CD8-positive, alpha-beta memory T cell (primary cell): ENCODE measurements around the gene LMLN. TPM values are rescaled to one million over a fixed set of nuclear protein-coding genes. Genes with fewer than 3 reads are reported as not detected.

ENCODE experiments used
- CTCF ChIA-PET: fragments of 350-600 bp; sonication (Branson Sonifier 250); formaldehyde crosslinking; loops from one replicate; lab custom pipeline; 2021; ENCODE audit warnings: antibody characterized with exemption; lab: Charles Lee
- POLR2A ChIA-PET: fragments of 350-600 bp; sonication (Branson Sonifier 250); formaldehyde crosslinking; loops from one replicate; lab custom pipeline; 2021; ENCODE audit warnings: antibody characterized with exemption; lab: Charles Lee
- DNase-seq, 5 donors: peaks; one replicate each; pipeline versions ENCODE4 v3.0.0 to v3.0.0-alpha.2; 2020 to 2022; ENCODE audit warnings: mixed read lengths in 1 of 5
- H3K27ac ChIP-seq: one replicate; pipeline ENCODE4 v1.7.0; 2013; ENCODE audit warnings: low read depth, mild to moderate bottlenecking, low read length, moderate library complexity
- H3K27me3 ChIP-seq: 2 replicates; pipeline ENCODE4 v1.7.0; 2013; ENCODE audit warnings: low read length, mild to moderate bottlenecking; ENCODE audit not compliant: insufficient read depth, poor library complexity, severe bottlenecking
- H3K36me3 ChIP-seq: 2 replicates; pipeline ENCODE4 v1.7.0; 2013; ENCODE audit warnings: mild to moderate bottlenecking, low read length, moderate library complexity; ENCODE audit not compliant: insufficient read depth
- H3K4me1 ChIP-seq: 2 replicates; pipeline ENCODE4 v1.7.0; 2013; ENCODE audit warnings: mild to moderate bottlenecking, low read length, moderate library complexity; ENCODE audit not compliant: insufficient read depth
- H3K4me3 ChIP-seq: 2 replicates; pipeline ENCODE4 v1.7.0; 2013; ENCODE audit warnings: mild to moderate bottlenecking, low read length
- H3K9me3 ChIP-seq: 2 replicates; pipeline ENCODE4 v1.7.0; 2013; ENCODE audit warnings: mild to moderate bottlenecking, low read length
- H3K27ac Mint-ChIP-seq, 8 donors: one replicate each; pipeline ENCODE4 v1.8.0; 2020 to 2021; ENCODE audit warnings: mixed read lengths in 8 of 8, mild to moderate bottlenecking in 6 of 8, inconsistent platforms in 3 of 8, moderate library complexity in 3 of 8
- H3K27me3 Mint-ChIP-seq, 2 donors: one replicate each; pipeline ENCODE4 v1.8.0; 2020 to 2021; ENCODE audit warnings: mixed read lengths in 2 of 2, mild to moderate bottlenecking in 1 of 2, moderate library complexity in 1 of 2
- H3K36me3 Mint-ChIP-seq, 3 donors: one replicate each; pipeline ENCODE4 v1.8.0; 2020 to 2021; ENCODE audit warnings: mixed read lengths in 3 of 3, inconsistent platforms in 1 of 3, mild to moderate bottlenecking in 1 of 3
- H3K4me1 Mint-ChIP-seq, 3 donors: one replicate each; pipeline ENCODE4 v1.8.0; 2020 to 2021; ENCODE audit warnings: mixed read lengths in 3 of 3, inconsistent platforms in 1 of 3, mild to moderate bottlenecking in 1 of 3
- H3K4me3 Mint-ChIP-seq, 7 donors: one replicate each; pipeline ENCODE4 v1.8.0; 2020 to 2021; ENCODE audit warnings: mixed read lengths in 7 of 7, mild to moderate bottlenecking in 6 of 7, moderate library complexity in 4 of 7, inconsistent platforms in 2 of 7
- H3K9me3 Mint-ChIP-seq, 5 donors: one replicate each; pipeline ENCODE4 v1.8.0; 2020 to 2022; ENCODE audit warnings: mixed read lengths in 5 of 5, mild to moderate bottlenecking in 3 of 5, moderate library complexity in 2 of 5, inconsistent platforms in 1 of 5
- polyA plus RNA-seq: library from polyadenylated mRNA; unstranded; fragments of 300-500 nt; fragmentation: Illumina TruSeq; gene quantifications from one replicate; pipeline ENCODE4 v1.2.3, GENCODE V29; 2021
- total RNA-seq, 2 experiments: library from RNA; stranded (reverse); gene quantifications; one replicate each; pipeline ENCODE4 v1.2.3, GENCODE V29; 2021

The LMLN gene
- total and polyA plus RNA-seq, 3 experiments from 2014 or later = 2.4 to 7.4 (median 7.3) TPM

GRCh38 chr3:198019115-198019514 lies 59.1 kb downstream of the LMLN start:
- Mint-ChIP-seq H3K9me3 (no peaks in the 10 kb centered on the region), H3K4me3 (no peak overlapping the region), H3K27me3 (peaks cover 0 to 1% of the 10 kb centered on the region in 2 donors), H3K4me1 (no peaks in the 10 kb centered on the region), H3K27ac (no peak overlapping the region), H3K36me3 (peaks cover 2 to 18% (median 8%) of the 10 kb centered on the region in 3 donors)
- no peak for DNase-seq
- CTCF ChIA-PET = no interaction called here
- Histone ChIP-seq H3K4me3 (no peak overlapping the region), H3K9me3 (no peaks in the 10 kb centered on the region), H3K36me3 (no peaks in the 10 kb centered on the region), H3K4me1 (no peaks in the 10 kb centered on the region), H3K27ac (no peak overlapping the region), H3K27me3 (no peaks in the 10 kb centered on the region)
- POLR2A ChIA-PET = no interaction called here

- Histone ChIP-seq H3K4me3 (no peak overlapping the region), H3K27ac (no peak overlapping the region), H3K4me1 (no peaks in the 10 kb centered on the region), H3K36me3 (no peaks in the 10 kb centered on the region), H3K9me3 (no peaks in the 10 kb centered on the region), H3K27me3 (no peaks in the 10 kb centered on the region)
- peaks cover 2 to 23% (median 8%) of the 10 kb centered on the region in 3 donors for H3K36me3 Mint-ChIP-seq
- no peaks in the 10 kb centered on the region for H3K9me3 Mint-ChIP-seq
- H3K4me1 Mint-ChIP-seq = no peaks in the 10 kb centered on the region
- ChIA-PET CTCF (no interaction called here), POLR2A (no interaction called here)
- H3K27me3 Mint-ChIP-seq = peaks cover 0 to 3% of the 10 kb centered on the region in 2 donors
- no peak for DNase-seq
- no peak overlapping the region for H3K4me3 Mint-ChIP-seq
- H3K27ac Mint-ChIP-seq = no peak overlapping the region
Observed at GRCh38 chr3:198021320-198021719, 61.3 kb downstream of the LMLN start.

DNA sequence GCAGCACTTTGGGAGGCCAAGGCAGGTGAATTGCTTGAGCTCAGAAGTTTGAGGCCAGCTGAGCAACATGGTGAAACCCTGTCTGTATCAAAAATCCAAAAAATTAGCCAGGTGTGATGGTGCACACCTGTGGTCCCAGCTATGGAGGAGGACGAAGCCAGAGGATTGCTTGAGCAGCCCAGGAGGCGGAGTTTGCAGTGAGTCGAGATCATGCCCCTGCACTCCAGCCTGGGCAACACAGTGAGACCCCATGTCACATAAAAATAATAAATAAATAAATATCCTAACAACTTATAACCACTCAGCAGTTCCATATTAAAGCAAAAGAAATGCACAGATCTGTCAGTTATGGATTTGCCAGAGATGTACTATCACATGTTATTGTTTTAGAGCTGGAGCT lies 62.6 kb downstream of the LMLN start:
- H3K4me1 Mint-ChIP-seq = no peaks in the 10 kb centered on the region
- H3K9me3 Mint-ChIP-seq = no peaks in the 10 kb centered on the region
- ChIA-PET POLR2A (no interaction called here), CTCF (no interaction called here)
- H3K27ac Mint-ChIP-seq = no peak overlapping the region
- H3K27ac ChIP-seq = no peak overlapping the region
- H3K4me3 Mint-ChIP-seq = no peak overlapping the region
- H3K4me1 ChIP-seq = no peaks in the 10 kb centered on the region
- H3K36me3 ChIP-seq = no peaks in the 10 kb centered on the region
- H3K27me3 Mint-ChIP-seq = peaks cover 0 to 2% of the 10 kb centered on the region in 2 donors
- no peaks in the 10 kb centered on the region for H3K9me3 ChIP-seq
- DNase-seq = no peak
- no peaks in the 10 kb centered on the region for H3K27me3 ChIP-seq
- H3K4me3 ChIP-seq = no peak overlapping the region
- H3K36me3 Mint-ChIP-seq = peaks cover 7 to 31% (median 16%) of the 10 kb centered on the region in 3 donors

DNA sequence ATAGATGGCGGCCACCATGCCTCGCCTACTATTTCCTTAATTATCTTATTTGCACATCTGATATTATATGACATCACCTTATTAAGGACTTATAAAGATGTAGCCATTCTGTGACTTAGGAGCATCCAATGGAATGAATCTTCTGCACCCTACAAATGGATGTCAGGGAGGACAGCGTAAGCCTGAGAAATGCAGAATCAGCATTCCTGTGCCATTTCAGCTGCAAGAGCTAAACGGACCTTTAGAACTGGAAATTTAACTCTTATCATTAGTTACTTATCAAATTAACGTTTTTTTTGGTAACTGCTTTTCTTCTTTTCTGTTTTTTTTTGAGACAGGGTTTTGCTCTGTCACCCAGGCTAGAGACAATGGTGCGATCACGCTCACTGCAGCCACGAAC lies 65.6 kb downstream of the LMLN start:
- no peaks in the 10 kb centered on the region for H3K27me3 ChIP-seq
- no peak overlapping the region for H3K27ac ChIP-seq
- H3K4me1 ChIP-seq = no peaks in the 10 kb centered on the region
- no peaks in the 10 kb centered on the region for H3K36me3 ChIP-seq
- no peak overlapping the region for H3K4me3 ChIP-seq
- POLR2A ChIA-PET = no interaction called here
- H3K4me3 Mint-ChIP-seq = no peak overlapping the region
- H3K9me3 ChIP-seq = no peaks in the 10 kb centered on the region
- H3K36me3 Mint-ChIP-seq = peaks cover 9 to 31% (median 16%) of the 10 kb centered on the region in 3 donors
- H3K27ac Mint-ChIP-seq = no peak overlapping the region
- CTCF ChIA-PET = no interaction called here
- no peaks in the 10 kb centered on the region for H3K4me1 Mint-ChIP-seq
- H3K9me3 Mint-ChIP-seq = no peaks in the 10 kb centered on the region
- DNase-seq = no peak
- peaks cover 0 to 2% of the 10 kb centered on the region in 2 donors for H3K27me3 Mint-ChIP-seq

- CTCF ChIA-PET = interaction anchor here (1.1 kb wide), 1 partner anchor 9 kb away, joined by 3 read pairs; no protein-coding TSS in a partner anchor
- no peaks in the 10 kb centered on the region for H3K4me1 ChIP-seq
- peaks cover 0 to 2% of the 10 kb centered on the region in 2 donors for H3K27me3 Mint-ChIP-seq
- H3K27me3 ChIP-seq = no peaks in the 10 kb centered on the region
- no peaks in the 10 kb centered on the region for H3K9me3 ChIP-seq
- no peak overlapping the region for H3K4me3 ChIP-seq
- no peaks in the 10 kb centered on the region for H3K9me3 Mint-ChIP-seq
- POLR2A ChIA-PET = no interaction called here
- no peak overlapping the region for H3K27ac Mint-ChIP-seq
- H3K36me3 Mint-ChIP-seq = peaks cover 9 to 29% (median 16%) of the 10 kb centered on the region in 3 donors
- H3K27ac ChIP-seq = peak overlapping the region; percentile 26
- H3K4me1 Mint-ChIP-seq = no peaks in the 10 kb centered on the region
- no peak for DNase-seq
- no peak overlapping the region for H3K4me3 Mint-ChIP-seq
- no peaks in the 10 kb centered on the region for H3K36me3 ChIP-seq
Observed at GRCh38 chr3:198026620-198027019, 66.6 kb downstream of the LMLN start.

DNA sequence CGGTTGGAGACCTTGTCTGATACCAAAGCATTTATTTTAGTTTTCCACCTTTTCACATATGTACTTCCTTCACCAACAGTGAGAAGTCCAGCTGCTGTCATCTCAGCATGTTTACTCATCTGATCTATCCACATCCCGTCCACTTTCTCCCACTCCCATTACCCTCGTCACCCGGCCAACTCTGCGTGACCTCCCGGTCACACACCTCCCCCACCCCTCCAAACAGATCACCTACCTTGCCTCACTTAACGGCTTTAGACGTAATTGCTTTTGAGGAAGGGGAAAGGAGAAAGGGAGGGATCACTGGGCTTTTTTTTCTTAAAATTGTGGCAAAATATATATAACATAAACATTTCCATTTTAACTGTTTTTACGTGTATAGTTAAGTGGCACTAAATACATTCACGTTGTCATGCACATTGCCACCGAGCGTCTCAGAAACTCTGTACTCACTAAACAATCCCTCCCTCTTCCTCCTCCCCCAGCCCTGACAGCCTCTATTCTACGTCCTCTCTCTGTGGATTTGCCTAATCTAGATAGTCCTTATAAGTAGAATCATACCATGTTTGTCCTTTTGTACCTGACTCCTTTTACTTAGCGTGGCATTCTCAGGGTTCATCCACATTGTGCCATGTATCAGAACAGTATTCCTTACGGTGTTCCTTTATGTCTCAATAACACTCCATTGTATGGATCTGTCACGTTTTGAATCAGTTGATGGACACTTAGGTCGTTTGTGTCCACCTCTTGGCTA lies 67.2 kb downstream of the LMLN start:
- H3K36me3 Mint-ChIP-seq = peaks cover 9 to 23% (median 10%) of the 10 kb centered on the region in 3 donors
- no peak overlapping the region for H3K27ac Mint-ChIP-seq
- Histone ChIP-seq H3K27me3 (no peaks in the 10 kb centered on the region), H3K27ac (peak overlapping the region; percentile 26), H3K36me3 (no peaks in the 10 kb centered on the region), H3K4me1 (no peaks in the 10 kb centered on the region), H3K4me3 (no peak overlapping the region), H3K9me3 (no peaks in the 10 kb centered on the region)
- no peaks in the 10 kb centered on the region for H3K9me3 Mint-ChIP-seq
- H3K4me3 Mint-ChIP-seq = no peak overlapping the region
- H3K4me1 Mint-ChIP-seq = no peaks in the 10 kb centered on the region
- H3K27me3 Mint-ChIP-seq = peaks cover 0 to 2% of the 10 kb centered on the region in 2 donors
- no peak for DNase-seq
- ChIA-PET CTCF (interaction anchor here (1.1 kb wide), 1 partner anchor 9 kb away, joined by 3 read pairs; no protein-coding TSS in a partner anchor), POLR2A (no interaction called here)

DNA sequence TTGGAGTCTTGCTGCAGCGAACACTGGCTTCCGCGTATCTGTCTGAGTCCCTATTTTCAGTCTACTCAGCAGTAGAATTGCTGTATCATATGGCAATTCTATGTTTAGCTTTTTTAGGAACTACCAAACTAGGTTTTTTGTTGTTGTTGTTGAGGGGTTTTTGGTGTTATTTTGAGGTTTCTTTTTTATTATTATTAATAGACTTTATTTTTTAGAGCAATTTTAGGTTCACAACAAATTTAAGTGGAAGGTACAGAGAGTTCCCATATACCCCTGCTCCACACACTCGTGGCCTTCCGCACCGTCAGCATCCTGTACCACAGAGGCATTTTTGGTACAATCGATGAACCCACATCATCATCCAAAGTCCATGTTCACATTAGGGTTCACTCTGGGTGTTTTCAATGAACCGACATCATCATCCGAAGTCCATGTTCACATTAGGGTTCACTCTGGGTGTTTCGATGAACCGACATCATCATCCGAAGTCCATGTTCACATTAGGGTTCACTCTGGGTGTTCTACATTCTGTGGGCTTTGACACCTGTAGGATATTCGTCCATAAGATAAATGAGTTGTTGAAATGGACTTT lies 67.9 kb downstream of the LMLN start:
- CTCF ChIA-PET = no interaction called here
- POLR2A ChIA-PET = no interaction called here
- Mint-ChIP-seq H3K4me3 (no peak overlapping the region), H3K36me3 (peaks cover 7 to 18% (median 8%) of the 10 kb centered on the region in 3 donors), H3K27me3 (peaks cover 0 to 2% of the 10 kb centered on the region in 2 donors), H3K9me3 (no peaks in the 10 kb centered on the region), H3K4me1 (no peaks in the 10 kb centered on the region), H3K27ac (no peak overlapping the region)
- Histone ChIP-seq H3K27me3 (no peaks in the 10 kb centered on the region), H3K4me3 (no peak overlapping the region), H3K4me1 (no peaks in the 10 kb centered on the region), H3K9me3 (no peaks in the 10 kb centered on the region), H3K36me3 (no peaks in the 10 kb centered on the region), H3K27ac (peak overlapping the region; percentile 26)
- no peak for DNase-seq

- Histone ChIP-seq H3K4me3 (no peak overlapping the region), H3K27me3 (no peaks in the 10 kb centered on the region), H3K9me3 (no peaks in the 10 kb centered on the region), H3K4me1 (no peaks in the 10 kb centered on the region), H3K27ac (peak overlapping the region; percentile 38), H3K36me3 (no peaks in the 10 kb centered on the region)
- DNase-seq = no peak
- H3K4me1 Mint-ChIP-seq = no peaks in the 10 kb centered on the region
- peaks cover 7 to 18% (median 8%) of the 10 kb centered on the region in 3 donors for H3K36me3 Mint-ChIP-seq
- no peaks in the 10 kb centered on the region for H3K9me3 Mint-ChIP-seq
- POLR2A ChIA-PET = no interaction called here
- CTCF ChIA-PET = no interaction called here
- H3K27ac Mint-ChIP-seq = no peak overlapping the region
- H3K4me3 Mint-ChIP-seq = no peak overlapping the region
- H3K27me3 Mint-ChIP-seq = peaks cover 0 to 2% of the 10 kb centered on the region in 2 donors
Observed at GRCh38 chr3:198028718-198029117, 68.7 kb downstream of the LMLN start.
